NOMO-1 (cell line): ENCODE data around the gene TLE3.
A peak's percentile ranks its signal among the peaks of the same experiment; 100 is the strongest.
"Not testable (repeated sequence)": the region's sequence is repeated elsewhere in the genome, so short reads cannot be mapped to it uniquely, and the experiment has no call there.

Experiments used
- DNase-seq, 2 experiments: peaks; one replicate each; lab custom pipeline; 2025; ENCODE audit not compliant: unreplicated experiment in 2 of 2; lab: John Stamatoyannopoulos, UW

The TLE3 gene

DNA sequence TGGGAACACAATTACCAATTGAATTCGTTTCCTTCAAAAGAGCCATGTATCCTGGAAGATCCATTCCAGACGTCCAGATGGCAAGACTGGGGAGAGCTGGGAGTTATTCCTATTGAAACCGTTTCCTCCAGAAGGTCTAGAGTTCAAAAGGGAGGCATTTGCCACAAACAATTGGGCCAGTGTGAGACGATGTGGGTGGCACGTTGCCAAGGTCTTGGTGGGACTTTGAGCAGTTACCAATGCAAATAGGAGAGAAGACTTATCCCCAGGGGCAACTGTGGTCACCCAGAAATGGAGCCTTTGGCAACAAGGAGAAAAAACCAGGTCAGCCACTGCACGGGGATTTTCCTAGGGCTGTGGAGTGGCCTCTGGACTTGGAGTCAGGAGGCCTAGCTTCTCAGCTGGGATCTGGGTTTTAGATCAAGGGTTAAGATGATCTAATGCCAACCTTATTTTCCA, 29.6 kb upstream of the TLE3 start:
- no peak for DNase-seq

DNA sequence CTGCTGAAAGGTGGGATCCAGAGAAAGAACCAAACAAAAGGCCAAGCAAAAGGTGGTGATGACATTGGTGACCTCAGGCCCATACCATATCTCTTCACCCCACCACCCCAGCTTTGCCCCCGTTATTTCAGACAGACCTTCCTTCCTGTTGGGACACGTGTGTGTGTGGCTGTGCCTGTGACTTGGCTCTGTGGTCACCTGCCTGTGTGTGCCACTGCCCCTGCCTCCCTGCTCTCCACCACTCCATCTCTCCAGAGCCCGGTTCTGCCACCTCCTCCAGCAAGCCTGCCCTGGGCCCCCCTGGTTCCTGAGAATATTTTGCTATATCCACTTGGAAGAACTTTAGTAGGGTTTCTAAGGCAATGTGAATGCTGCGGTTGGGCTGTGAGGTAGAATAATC, 28.6 kb upstream of the TLE3 start:
- no peak for DNase-seq

DNA sequence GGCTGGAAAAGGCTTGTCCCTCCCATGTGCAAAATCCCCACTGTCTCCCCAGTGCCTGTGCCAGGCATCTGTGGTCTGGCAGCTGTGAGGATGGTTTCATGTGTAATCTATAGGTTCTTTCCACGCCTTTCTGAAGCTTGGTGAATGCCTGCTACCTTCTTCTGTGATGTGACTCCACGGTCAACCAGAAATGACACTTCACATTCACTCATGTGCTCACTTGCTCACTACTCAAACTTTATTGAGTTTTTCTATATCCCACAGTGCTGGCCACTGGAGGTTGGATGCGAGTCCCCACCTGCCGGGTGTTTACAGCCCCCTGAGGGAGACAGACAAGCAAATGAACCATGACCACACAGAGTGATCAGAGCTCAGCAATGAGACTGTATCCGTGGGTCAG, 27.9 kb upstream of the TLE3 start:
- DNase-seq: no peak

DNA sequence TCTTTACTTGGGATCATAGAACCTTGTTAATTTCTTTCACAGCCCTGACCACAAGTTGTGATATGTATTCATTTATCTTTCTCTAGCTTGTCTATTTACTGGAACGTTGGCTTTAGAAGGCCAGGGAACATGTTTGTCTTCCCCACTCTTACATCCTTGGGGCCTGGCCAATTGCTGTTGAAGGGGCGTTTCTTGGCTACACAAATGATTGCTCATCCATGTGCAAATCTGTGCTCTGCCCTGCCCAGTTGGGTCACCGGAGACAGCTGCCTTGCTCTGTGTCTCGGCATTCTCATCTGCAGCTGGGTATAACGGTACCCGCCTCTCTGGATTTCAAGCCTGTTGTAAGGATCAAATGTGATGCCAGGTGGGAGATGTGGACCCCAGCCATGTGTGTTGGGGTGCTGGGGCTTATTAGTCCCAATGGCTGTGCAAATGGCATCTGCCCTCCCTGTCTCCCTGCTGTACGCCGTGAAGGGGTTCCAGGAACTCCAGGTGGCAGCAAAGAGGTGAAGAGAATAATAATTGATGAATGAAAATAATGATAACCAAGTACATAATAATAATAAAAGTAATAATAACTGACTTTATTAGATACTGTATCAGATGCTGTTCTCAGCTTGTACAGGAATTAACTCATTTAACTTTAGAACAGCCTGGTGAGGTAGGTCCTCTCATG, 24.0 kb upstream of the TLE3 start:
- DNase-seq: no peak

DNA sequence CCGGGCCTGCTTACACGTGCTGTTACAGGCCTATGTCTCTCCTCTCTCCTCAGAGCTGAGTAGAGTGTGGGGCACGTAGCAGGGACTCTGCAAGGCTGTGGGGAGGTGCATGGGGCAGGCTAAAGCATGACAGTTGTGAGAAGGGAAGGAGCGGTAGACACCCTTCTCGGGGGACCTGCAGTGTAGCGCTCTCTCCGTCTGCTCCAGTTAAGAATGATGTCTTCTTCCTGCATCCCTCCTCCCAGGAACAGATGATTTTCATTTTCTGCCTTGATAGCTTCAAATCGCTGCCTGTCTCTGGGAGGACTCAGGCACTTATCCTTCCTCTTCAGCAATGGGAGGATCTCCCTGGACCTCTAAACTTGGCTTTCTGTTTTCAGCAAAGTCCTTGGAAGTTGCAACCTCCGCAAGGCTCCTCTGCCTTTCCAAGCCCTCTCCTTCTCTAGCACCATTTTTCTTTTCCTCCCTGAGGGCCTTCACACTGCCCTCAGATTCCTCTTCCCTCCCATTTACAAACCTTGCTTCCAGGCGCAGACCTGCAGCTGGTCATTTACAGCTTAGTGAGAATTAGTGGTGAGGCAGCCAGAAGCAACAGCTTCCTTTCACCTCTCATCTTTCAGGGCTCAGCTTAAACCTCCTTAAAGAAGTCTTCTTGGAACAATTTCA, 23.4 kb upstream of the TLE3 start:
- no peak for DNase-seq

DNA sequence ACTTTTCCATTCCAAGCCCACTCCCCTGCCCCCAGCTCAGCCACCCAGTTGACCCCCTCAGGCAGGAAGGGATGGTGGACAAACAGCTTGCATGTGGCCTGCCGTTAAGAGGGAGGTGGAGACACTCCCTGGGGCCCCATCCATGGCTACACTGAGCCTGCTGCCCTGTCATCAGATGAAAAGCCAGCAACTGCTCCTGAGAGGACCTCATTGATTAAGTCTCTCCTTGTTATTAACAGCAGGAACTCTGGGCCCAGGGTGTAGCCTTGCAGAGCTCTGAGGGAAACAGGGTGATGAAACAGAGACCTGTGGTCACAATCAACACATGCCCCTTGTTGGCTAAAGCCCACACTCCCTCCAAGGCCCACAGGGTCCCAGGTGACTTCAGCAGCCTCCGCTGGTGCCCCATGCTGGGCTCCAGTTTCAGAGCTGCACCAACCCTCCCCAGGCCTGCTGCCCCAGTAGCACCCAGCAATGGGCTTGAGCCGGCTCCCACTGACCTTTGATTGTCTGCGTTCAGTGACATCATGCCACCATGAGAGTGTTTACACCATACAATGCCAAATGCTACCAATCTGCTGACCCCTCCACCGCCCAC, 22.3 kb upstream of the TLE3 start:
- DNase-seq: no peak

DNA sequence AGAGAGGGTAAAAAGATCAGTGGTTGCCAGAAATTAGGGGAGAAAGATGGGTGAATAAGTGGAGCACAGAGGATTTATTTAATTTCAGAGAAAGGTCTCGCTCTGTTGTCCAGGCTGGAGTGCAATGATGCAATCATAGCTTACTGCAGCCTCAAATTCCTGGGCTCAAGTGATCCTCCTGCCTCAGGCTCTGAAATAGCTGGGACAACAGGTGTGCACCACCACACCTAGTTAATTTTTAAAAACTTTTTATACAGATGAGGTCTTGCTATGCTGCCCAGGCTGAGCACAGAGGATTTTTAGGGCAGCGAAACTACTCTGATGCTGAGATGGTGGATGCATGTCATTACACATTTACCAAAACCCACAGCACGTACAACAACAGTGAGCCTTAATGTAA, 20.9 kb upstream of the TLE3 start:
- no peak for DNase-seq

DNA sequence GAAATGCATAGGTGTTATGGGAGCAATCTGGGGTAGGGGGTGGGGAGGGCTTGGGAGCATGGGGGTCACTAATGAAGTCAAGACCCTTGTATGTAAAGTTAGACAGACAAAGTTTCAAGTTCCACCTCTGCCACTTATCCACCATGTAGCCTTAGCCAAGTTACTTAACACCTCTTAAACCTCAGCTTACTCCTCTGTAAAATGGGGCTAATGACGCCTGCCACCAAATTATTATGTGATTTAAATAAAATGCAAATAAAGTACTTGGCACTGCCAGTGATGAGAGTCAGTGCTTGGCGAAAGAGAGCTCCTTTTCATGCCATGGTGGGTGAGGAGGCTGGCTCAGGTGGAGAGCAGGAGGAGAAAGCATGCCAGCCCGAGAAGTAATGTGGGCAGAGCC, 18.6 kb upstream of the TLE3 start:
- DNase-seq: no peak

DNA sequence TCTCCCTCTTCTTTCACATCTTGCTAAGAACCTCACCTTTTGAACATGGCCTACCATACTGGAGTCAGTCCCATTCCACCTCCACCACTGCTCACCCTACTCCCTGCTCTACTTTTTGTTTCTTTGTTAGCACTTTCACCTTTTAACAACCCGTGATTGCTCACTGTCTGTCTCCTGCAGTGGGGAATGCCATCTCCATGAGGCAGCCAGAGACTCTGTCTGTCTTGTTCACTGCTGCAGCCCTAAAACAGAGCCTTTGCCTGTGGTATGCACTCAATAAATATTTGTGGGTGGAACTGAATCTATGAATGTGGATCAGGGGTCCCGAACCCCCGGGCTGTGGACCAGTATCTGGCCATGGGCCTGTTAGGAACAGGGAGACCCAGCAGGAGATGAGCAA, 16.5 kb upstream of the TLE3 start:
- no peak for DNase-seq

DNA sequence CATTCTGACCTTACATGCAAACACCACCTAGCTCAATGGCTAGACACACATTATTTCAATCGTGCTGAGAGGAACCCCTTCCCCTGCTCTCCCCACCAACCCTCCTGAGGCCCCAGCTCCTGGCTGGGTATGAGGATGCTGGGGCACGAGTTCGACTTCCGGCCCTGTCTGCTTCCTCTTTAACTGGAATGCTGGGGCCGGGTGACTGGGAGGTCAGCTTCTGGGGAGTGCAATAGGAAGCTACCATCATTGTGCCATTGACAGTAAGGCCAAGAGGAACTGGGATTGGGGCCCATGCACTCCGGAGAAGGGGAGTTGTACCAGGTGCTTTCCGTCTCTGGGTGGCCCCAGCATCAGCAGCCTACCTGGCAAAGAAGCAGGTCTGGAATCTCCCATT, 15.6 kb upstream of the TLE3 start:
- DNase-seq: peak; percentile 47 to 59

DNA sequence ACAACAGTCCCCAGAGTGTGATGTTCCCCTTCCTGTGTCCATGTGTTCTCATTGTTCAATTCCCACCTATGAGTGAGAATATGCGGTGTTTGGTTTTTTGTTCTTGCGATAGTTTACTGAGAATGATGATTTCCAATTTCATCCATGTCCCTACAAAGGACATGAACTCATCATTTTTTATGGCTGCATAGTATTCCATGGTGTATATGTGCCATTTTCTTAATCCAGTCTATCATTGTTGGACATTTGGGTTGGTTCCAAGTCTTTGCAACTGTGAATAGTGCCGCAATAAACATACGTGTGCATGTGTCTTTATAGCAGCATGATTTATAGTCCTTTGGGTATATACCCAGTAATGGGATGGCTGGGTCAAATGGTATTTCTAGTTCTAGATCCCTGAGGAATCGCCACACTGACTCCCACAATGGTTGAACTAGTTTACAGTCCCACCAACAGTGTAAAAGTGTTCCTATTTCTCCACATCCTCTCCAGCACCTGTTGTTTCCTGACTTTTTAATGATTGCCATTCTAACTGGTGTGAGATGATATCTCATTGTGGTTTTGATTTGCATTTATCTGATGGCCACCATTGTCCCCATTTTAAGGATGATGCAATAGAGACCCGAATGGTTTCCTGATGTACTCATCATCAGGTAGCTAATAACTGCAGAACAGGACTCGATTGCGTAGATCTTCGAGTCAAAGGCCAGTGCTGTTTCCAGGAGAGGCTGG, 15.0 kb upstream of the TLE3 start:
- not testable (repeated sequence) for DNase-seq

DNA sequence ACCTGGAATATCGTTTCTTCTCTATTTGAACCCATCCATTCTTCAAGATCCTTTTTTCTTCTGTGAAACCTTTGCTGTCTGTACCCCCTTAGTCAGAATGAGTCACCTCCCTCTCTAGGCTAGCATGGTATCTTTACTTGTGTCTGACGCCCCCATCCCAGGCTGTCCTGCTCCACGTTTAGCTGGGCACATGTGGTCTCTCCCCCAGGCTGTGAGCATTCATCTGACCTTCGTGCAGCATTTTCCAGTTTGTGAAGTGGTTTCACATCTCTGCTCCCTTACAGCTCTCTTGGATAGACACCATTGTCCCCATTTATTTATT, 14.3 kb upstream of the TLE3 start:
- no peak for DNase-seq

DNA sequence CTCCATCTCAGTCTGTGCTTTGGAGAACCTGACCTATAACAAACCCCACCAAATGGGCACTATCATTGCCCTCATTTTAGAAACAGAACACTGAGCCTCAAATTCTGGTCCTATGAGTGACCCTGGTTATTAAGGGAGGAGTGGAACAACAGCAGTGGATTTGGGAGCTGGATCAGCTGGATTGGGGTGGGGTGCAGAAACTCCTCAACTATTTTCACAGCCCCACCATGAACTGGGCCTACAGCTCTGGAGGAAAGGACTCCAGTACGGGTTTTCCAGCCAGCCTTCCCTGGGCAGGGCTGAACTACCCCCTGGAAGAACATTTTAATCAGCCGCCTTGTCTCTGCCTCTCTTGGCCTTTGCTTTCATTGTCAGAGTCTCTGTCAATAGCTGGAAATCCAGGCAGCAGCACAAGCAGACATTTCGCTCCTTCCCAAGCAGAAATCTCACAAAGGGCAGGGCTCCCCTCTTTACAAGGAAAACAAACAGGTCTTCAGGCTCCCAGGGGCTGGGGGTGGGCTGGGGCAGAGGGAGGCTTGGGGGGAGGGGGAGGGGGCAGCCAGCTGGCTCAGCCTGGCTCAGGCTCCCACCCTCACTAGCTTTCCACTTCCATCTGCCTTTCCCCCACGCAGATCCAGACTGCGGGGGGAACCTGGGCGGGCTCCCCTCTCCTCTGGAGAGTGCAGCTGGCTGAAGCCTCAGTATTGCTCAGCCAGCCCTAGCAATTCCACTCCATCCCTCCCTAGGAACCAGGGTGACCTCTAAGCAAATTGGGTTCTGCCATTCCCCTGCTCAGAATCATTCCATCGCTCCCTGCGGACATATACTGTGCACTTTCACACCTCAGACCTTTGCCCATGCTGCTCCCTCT, 13.7 kb upstream of the TLE3 start:
- DNase-seq: peak; percentile 23 to 24

DNA sequence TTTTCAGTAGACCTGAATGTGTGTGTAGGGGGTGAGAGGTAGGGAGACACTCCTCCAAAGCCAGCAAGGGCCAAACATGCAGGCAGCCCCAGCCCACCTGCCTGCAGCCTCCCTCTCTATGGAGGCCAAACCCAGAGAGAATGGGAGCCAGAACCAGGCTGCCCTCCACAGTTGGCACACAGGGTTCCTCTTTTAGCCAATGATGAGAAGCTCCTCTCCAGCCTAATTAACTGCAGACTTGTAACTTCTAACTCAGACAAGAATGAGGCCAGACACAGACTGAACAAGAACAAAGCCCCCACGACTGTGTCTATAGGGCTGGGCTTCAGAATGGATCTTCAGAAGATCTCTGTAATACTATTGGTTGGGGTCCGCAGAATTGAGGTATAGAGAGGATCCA, 12.3 kb upstream of the TLE3 start:
- DNase-seq: peak in 1 of 2 experiments; percentile 30

DNA sequence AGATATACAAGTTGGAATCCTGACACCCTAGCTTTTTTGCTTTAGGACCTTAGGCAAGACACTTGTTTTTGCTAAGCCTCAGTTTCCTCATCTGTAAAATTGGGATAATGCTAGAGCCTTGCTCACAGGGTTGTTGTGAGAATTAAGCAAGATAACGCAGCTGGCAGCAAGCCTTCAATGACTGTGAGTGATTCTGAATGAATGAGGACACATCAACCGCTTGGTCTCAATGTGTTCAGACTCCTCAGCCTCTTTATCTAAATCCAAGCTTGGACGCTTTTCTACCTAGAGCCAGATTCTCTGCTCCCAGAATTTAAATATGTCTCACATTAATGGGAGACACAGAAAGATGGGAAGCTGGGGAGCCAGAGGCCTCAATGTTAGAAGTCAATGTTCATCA, 11.8 kb upstream of the TLE3 start:
- no peak for DNase-seq

DNA sequence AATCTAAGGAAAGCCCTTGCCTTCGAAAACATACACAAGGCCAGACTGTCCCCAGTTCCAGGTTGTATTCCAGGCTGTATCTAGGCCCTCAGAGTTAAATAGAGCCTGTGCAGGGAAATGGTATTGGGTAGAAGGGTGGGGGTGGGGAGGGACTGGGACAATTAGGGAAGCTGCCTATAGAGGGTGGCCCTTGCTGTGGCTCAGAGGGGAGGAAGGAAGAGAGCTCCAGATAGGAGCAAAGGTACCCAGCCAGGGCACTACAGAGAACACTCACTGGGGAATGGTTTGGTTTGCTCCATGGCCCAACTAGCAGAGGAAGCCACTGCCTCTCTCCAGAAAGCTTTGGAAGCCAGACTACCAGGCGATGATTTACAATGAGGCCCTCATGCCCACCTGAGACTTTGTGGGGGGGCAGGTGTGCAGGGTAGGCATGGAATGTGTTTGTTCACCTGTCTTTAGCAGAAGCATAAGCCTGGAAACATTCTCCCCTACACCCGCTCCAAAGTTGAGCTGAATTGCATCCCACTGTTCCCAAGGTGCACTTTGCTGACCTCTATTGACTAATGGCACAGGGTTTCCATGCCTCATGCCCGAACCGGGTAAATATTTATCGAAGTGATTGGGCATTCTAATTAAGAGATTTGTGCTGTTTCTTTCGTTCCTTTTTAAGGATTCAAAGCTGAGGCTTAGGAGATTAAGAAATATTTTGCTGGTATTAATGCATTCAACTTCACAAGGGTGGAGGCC, 6.3 kb upstream of the TLE3 start:
- DNase-seq: no peak

DNA sequence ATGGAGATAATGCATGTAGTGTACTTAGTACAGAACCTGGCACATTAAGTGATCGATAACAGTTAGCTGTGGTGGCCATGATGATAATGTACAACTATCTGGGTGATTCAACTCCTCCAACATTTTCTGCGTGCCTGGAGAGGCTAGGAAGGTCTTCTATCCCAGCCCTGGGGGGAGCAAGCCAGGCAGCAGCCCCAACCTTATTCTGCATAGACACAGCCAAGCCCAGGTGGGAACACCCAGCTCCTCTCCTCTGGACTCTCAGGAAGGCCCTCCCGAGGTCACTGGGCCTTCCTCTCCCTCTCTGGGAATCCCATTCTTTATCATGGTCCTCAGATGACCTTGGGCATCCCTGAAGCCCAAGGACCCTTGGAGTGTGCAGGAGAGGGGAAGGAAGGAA, 5.1 kb upstream of the TLE3 start:
- DNase-seq: no peak

DNA sequence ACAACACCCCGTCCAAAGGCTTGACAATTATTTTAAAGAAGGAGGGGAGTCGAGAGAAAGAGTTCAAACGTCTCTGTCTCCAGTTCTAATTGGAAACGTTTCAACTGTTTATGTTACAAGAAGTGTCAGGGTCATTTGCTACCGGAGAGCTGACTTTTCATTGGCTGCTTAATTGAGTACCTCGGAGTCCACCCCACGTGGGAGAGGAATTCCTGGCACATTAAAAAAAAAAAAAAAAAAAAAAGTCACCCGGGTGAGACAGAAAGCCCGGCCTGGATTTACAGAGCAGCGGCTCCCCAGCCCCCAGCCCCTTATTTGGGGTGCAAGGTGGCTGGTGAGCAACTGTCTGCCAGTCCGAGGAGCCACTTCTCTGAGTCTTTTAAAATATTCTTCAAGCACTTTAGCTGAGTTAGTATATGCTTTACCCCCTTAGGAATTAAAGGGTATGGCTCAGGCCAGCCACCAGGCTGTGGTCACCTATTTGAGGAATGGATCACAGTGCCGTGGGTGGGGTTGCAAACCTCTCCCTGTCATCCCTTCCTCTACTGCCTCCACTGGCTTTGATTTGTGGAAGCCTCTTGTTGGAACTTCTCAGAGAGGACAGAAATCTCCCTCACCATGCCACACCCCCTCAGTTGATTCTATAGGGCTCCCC, 3.9 kb upstream of the TLE3 start:
- DNase-seq: peak; percentile 51 to 77

DNA sequence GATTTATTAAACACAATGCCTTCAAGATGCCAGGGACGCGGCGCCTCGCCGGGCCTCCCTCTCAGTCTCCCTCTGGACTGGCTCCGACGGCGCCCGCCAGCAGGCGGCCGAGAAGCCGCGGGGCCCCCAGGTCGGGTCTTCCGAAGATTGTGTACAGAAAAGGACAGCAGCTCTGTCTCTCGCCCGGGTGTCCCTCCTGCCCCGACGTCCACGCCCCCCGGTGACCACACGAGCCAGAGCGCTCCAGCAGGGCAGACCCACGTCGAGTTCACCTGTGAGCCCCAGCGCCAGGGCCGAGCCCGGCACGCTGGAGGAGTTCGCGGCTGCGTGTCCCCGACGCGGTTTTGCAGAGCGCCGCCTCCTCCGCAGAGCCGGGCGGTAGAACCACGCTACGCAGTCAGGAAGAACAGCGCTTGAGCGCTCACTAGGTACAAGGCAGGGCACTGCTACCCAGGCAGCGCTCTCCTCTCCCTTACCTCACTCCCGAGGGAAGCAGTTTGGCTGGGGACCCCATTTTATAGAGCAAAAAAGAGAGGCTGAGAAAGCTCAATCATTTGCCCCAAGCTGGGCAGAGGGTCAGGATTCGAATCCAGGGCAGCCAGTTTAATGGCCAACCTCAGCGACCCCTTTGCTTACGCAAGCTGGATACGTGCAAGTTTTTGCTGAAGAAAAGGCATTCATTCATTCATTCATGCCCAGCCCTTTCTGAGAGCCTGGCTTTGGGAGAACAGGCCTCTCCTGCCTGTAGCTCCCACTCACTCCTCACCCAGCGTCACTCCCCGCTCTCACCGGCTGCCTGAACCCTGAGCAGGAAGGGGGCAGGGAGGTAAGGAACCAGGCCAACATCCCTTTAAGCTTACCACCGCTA, 3.0 kb upstream of the TLE3 start:
- DNase-seq: peak; percentile 58 to 59
